Peyer's patch (tissue), 4 donors: ENCODE results near the gene SDF2. TPM values are rescaled to one million over a fixed set of nuclear protein-coding genes. Genes with fewer than 3 reads are reported as not detected.
A peak's percentile ranks its signal among the peaks of the same experiment; 100 is the strongest.

Source experiments
- DNase-seq, 3 donors: peaks; one replicate each; pipeline ENCODE4 v3.0.0-alpha.2; 2017 to 2019
- H3K27ac ChIP-seq, 4 donors: fragments of 200-600 bp; sonication (generic); one replicate each; pipeline ENCODE4 v1.5.1; 2016 to 2019
- H3K27me3 ChIP-seq, 2 donors: fragments of 200-600 bp; sonication (generic); one replicate each; pipeline ENCODE4 v1.5.1; 2019
- H3K36me3 ChIP-seq, 3 donors: fragments of 200-600 bp; sonication (generic); one replicate each; pipeline ENCODE4 v1.5.1; 2016 to 2019
- H3K4me1 ChIP-seq, 4 donors: fragments of 200-600 bp; sonication (generic); one replicate each; pipeline ENCODE4 v1.5.1; 2016 to 2019
- H3K4me3 ChIP-seq, 4 donors: fragments of 200-600 bp; sonication (generic); 1 replicate in 3 of 4; 2 replicates in 1 of 4; pipeline ENCODE4 v1.5.1; 2016 to 2019; ENCODE audit warnings: mild to moderate bottlenecking in 1 of 4
- H3K9me3 ChIP-seq, 4 donors: fragments of 200-600 bp; sonication (generic); one replicate each; pipeline ENCODE4 v1.5.1; 2016 to 2019; ENCODE audit warnings: mild to moderate bottlenecking in 1 of 4
- POLR2A ChIP-seq, 2 donors: fragments of 450-650 bp; IDR thresholded peaks; one replicate each; pipeline ENCODE4 v1.5.1; 2017; ENCODE audit warnings: antibody characterized with exemption in 2 of 2, mild to moderate bottlenecking in 2 of 2, moderate library complexity in 2 of 2
- total RNA-seq, 4 donors: library from RNA; depleted of rRNA; stranded (reverse); fragments of >200 nt; gene quantifications; one replicate each; pipeline ENCODE4 v1.1.0, GENCODE V29; 2016
- TF ChIP-seq, protein P1 (sequence below), 6 experiments: fragments of 450-650 bp in 4 of 6; fragments of 200-600 bp in 2 of 6; sonication (generic) in 1 of 6; IDR thresholded peaks; one replicate each; pipeline ENCODE4 v1.5.1; 2017 to 2019; ENCODE audit warnings: antibody characterized with exemption in 6 of 6, mild to moderate bottlenecking in 3 of 6, moderate library complexity in 1 of 6

SDF2 gene
- total RNA-seq, 4 donors from 2014 or later, result 39.6 to 60.5 (median 55.9) TPM

DNA sequence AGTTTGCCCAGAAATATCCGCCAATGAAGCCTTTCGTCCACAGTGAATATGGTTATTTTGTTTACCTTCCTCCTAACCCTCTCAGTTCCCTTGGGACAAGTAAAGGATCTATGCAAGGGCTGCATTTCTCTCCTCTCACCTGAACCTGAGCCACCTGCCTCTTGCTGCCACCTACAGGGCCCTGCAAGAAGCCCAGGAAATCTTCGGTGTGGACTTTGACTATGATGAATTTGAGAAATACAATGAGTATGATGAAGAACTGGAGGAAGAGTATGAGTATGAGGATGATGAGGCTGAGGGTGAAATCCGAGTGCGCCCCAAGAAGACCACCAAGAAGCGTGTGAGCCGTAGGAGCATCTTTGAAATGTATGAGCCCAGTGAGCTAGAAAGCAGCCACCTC lies 14.3 kb upstream of the SDF2 start:
- TF ChIP-seq, protein P1, sequence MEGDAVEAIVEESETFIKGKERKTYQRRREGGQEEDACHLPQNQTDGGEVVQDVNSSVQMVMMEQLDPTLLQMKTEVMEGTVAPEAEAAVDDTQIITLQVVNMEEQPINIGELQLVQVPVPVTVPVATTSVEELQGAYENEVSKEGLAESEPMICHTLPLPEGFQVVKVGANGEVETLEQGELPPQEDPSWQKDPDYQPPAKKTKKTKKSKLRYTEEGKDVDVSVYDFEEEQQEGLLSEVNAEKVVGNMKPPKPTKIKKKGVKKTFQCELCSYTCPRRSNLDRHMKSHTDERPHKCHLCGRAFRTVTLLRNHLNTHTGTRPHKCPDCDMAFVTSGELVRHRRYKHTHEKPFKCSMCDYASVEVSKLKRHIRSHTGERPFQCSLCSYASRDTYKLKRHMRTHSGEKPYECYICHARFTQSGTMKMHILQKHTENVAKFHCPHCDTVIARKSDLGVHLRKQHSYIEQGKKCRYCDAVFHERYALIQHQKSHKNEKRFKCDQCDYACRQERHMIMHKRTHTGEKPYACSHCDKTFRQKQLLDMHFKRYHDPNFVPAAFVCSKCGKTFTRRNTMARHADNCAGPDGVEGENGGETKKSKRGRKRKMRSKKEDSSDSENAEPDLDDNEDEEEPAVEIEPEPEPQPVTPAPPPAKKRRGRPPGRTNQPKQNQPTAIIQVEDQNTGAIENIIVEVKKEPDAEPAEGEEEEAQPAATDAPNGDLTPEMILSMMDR (IDR thresholded peaks at IDR 0.05), result peak in 4 of 6 experiments; percentile 21 to 62 (median 56)
- no peak for TF ChIP-seq POLR2A (IDR thresholded peaks at IDR 0.05)
- Histone ChIP-seq H3K9me3 (no peaks in the 10 kb centered on the region), H3K4me1 (no peaks in the 10 kb centered on the region), H3K4me3 (no peak overlapping the region), H3K27me3 (no peaks in the 10 kb centered on the region), H3K27ac (no peak overlapping the region), H3K36me3 (peaks cover 0 to 99% (median 8%) of the 10 kb centered on the region in 3 donors)
- peak in 1 of 3 donors; percentile 53 for DNase-seq

DNA sequence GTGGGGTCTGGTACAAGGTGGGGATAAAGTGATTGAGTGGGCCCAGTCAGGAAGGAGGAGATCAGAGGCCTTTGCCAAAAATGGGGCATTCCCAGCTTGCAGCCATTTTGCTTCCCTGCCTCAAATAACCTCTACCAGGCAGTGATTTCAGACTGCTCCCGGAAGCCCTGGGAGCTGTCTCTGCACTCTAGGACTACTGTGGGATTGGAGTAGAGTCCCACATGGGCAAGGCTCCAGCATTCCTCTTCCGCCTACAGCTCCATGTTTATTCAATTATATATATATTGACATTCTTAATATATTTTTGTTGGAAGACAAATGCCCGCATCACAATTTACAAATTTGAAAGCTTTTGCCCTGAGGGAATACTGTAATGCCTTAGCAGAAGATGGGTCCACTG lies 13.8 kb upstream of the SDF2 start:
- no peak for TF ChIP-seq POLR2A (IDR thresholded peaks at IDR 0.05)
- Histone ChIP-seq H3K27me3 (no peaks in the 10 kb centered on the region), H3K4me3 (no peak overlapping the region), H3K27ac (no peak overlapping the region), H3K36me3 (peaks cover 0 to 99% (median 8%) of the 10 kb centered on the region in 3 donors), H3K4me1 (no peaks in the 10 kb centered on the region), H3K9me3 (no peaks in the 10 kb centered on the region)
- peak in 1 of 3 donors; percentile 16 for DNase-seq

DNA sequence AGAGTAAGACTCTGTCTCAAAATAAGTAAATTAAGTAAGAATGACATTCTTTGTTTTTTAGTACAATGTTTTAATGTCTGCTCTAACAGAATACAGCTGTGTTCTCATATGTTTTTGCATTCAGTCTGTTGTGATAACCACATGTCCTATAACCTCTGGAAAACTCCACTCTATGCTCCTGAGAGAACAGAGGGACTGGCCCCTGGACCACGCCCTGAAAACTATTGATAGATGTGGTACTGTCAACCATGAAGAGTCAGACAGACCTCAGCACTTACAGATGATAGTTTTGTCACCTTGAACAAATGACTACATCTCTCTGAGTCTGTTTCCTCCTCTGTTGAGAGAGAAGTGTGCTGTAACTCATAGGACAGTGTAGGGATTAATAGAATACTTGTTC lies 8.2 kb upstream of the SDF2 start:
- H3K27me3 ChIP-seq, result no peaks in the 10 kb centered on the region
- TF ChIP-seq, protein P1 (IDR thresholded peaks at IDR 0.05), result no peak
- TF ChIP-seq POLR2A (IDR thresholded peaks at IDR 0.05), result no peak
- H3K4me1 ChIP-seq, result no peaks in the 10 kb centered on the region
- peaks cover 0 to 66% (median 3%) of the 10 kb centered on the region in 3 donors for H3K36me3 ChIP-seq
- DNase-seq, result no peak
- H3K9me3 ChIP-seq, result no peaks in the 10 kb centered on the region
- H3K4me3 ChIP-seq, result no peak overlapping the region
- H3K27ac ChIP-seq, result no peak overlapping the region

DNA sequence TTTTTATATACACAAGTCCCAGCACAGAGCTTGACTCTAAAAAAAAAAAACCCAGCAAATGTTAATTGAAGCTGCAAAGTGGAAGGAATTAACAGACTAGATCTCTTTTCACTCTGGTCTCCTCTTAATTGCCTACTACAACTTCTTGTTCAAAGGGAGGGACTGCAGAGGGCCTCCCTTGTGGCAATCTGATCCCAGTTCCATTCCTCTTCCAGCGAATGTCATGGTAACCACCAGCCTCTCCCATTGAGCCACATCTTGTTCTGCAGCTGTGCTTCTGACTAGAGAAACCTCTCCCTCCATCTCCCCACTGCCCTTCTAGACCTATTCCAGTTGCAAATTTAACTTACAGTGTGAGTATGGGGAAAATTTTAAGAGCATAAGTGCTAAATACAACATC lies 6.2 kb upstream of the SDF2 start:
- TF ChIP-seq, protein P1 (IDR thresholded peaks at IDR 0.05), result no peak
- TF ChIP-seq POLR2A (IDR thresholded peaks at IDR 0.05), result no peak
- H3K4me3 ChIP-seq, result no peak overlapping the region

DNA sequence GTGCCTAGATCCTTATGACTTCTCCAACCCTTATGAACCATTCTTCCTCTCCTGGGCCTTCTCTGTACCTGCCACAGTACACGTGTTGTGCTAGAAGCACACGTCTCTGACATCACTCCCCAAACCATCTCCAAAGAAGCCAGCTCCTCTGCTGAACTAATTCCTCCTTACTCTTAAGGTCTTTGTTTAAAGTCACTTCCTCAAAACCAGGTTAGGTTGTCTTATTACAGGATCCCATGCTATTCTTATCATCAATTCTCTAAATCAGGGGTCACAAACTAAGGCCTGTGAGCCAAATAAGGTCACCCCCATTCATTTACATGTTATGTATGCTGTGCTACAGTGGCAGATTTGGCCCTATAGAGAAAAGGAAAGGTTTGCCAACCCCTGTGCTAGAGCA lies 4.3 kb upstream of the SDF2 start:
- no peak for DNase-seq
- H3K4me3 ChIP-seq, result no peak overlapping the region
- H3K36me3 ChIP-seq, result peaks cover 0 to 26% (median 0%) of the 10 kb centered on the region in 3 donors
- no peaks in the 10 kb centered on the region for H3K9me3 ChIP-seq
- no peaks in the 10 kb centered on the region for H3K27me3 ChIP-seq
- H3K4me1 ChIP-seq, result peaks cover 0 to 24% (median 5%) of the 10 kb centered on the region in 4 donors
- no peak overlapping the region for H3K27ac ChIP-seq
- TF ChIP-seq, protein P1 (IDR thresholded peaks at IDR 0.05), result no peak
- no peak for TF ChIP-seq POLR2A (IDR thresholded peaks at IDR 0.05)

More for the DNA sequence above, 6.2 kb upstream of the SDF2 start:
- peaks cover 0 to 45% (median 0%) of the 10 kb centered on the region in 3 donors for H3K36me3 ChIP-seq
- peak in 1 of 3 donors; percentile 3 for DNase-seq
- H3K27ac ChIP-seq, result no peak overlapping the region
- no peaks in the 10 kb centered on the region for H3K9me3 ChIP-seq
- peaks cover 0 to 20% (median 2%) of the 10 kb centered on the region in 4 donors for H3K4me1 ChIP-seq
- no peaks in the 10 kb centered on the region for H3K27me3 ChIP-seq

DNA sequence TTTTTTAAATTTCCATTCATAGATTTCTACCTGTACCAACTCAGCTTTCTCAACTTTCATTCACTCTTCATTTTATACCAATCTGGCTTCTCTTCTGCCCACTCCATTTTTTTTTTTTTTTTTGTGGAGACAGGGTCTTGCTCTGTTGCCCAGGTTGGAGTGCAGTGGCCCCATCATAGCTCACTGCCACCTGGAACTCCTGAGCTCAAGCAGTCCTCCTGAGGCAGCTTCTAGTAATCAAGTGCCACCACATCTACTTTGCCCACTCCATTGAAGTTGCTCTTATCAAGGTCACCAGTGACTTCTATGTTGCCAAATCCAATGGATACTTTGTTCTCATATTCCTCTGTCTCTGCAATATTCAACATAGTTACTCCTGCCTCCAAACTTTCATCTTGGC lies 2.0 kb upstream of the SDF2 start:
- Histone ChIP-seq H3K4me3 (no peak overlapping the region), H3K36me3 (peaks cover 0 to 30% (median 0%) of the 10 kb centered on the region in 3 donors), H3K27me3 (no peaks in the 10 kb centered on the region), H3K4me1 (peaks cover 0 to 33% (median 5%) of the 10 kb centered on the region in 4 donors), H3K9me3 (no peaks in the 10 kb centered on the region), H3K27ac (no peak overlapping the region)
- no peak for DNase-seq
- TF ChIP-seq POLR2A (IDR thresholded peaks at IDR 0.05), result no peak
- TF ChIP-seq, protein P1 (IDR thresholded peaks at IDR 0.05), result no peak
